Activated CD4-positive, alpha-beta T cell treated with anti-CD3 and anti-CD28 coated beads, Interleukin-2, Interleukin-4, amounts not matched to agents 100 ng/mL and 50 ng/mL, durations not matched to agents 16 hours and 8 hours (primary cell): ENCODE measurements around the gene RASA2.

Experiments used
- DNase-seq: peaks from one replicate; pipeline ENCODE4 v3.0.0-alpha.2; 2020; ENCODE audit warnings: low spot score

RASA2 gene

GRCh38 chr3:141538568-141539240 is 51.9 kb downstream of the RASA2 start:
- no peak for DNase-seq

DNA sequence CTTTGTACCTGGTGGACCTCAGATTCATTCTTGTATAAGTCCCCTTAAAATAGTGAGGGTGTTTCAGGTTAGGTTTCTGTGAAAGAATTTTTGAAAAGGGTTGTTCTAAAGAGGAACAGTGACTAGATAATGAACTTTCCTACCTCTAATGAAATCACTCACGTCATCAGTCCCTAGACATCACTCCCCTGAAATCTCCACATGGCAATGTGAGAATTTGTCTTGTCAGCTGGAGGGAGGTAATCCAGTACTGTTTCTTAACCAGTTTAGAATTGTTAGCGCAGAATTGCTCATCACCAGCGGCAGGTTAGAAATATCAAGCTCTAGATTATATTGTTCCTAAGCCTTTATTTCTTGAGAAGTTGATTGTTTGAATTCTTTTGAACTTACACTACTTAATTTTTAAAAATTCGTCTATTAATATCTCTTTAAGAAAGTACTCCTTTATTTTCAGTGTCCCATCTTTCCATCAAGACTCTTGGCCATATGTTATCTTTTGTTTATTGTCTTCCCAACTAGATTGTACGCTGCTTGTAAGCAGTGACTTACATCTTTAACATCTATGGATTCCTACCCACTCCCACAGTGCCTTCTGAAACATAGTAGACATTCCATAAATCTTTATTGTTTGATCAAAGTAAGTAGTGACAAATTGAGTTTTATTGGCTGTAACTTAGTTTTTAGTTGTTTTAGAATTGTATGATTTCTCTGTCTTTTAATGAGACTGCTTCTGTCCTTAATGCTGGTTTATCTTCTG is 52.8 kb downstream of the RASA2 start:
- DNase-seq, result no peak

DNA sequence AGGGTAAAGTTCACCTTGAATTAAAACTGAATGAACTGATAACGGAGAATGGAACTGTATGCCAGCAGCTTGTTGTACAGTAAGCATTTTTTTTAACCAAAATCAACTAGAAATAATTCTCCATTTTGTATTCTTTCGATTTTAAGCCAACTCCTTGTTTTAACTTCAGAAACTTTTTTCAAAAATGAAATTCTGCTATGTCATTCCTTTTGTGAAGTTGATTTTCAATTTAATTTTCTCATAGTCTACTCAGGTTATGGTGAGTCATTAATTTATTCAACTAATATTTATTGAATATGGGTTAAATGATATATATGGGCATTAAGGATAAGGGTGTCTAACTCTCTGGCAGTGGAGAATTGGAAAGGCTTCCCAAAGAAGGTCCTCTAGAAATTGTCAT is 53.7 kb downstream of the RASA2 start:
- DNase-seq, result no peak

DNA sequence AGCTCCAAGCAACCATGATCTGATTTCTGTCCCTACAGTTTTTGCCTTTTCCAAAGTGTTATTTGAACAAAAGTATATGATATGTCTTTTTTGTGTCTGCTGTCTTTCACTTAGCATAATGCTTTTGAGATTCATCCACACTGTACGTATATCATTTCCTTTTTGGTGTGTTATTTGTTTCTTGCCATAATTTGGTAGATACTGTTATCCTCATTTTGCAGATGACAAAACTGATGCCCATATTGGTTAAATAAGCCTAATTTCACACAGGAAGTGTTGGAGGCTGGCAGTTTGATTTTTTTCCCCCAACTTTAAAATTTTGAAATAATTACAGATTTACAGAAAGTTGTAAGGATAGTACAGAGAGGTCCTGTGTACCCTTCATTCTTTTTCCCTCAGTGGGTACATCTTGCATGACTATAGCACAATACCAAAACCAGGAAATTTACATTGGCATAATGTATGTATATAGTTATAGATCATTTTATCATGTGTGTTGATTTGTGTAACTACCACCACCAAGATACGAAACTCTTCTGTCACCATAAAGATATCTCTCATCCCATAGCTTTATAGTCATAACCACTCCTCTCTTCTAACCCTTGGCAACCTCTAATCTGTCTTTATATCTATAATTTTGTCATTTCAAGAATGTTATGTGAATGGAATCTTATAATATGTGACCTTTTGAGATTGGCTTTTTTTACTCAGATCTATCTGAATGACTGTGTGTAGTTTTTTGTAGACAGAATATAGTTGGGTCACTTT is 55.6 kb downstream of the RASA2 start:
- peak; percentile 80 for DNase-seq

- DNase-seq, result no peak
Observed at GRCh38 chr3:141542989-141543388, 56.2 kb downstream of the RASA2 start.

DNA sequence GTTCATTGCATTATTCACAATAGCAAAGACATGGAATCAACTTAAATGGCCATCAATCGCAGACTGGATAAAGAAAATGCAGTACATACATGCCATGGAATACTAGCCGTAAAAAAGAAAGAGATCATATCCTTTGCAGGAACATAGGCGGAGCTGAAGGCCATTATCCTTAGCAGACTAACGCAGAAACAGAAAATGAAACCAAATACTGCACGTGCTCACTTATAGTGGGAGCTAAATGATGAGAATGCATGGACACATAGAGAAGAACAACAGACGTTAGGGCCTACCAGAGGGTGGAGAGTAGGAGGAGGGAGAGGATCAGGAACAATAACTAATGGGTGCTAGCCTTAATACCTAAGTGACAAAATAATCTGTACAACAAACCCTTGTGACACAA is 57.9 kb downstream of the RASA2 start:
- DNase-seq, result peak; percentile 55

DNA sequence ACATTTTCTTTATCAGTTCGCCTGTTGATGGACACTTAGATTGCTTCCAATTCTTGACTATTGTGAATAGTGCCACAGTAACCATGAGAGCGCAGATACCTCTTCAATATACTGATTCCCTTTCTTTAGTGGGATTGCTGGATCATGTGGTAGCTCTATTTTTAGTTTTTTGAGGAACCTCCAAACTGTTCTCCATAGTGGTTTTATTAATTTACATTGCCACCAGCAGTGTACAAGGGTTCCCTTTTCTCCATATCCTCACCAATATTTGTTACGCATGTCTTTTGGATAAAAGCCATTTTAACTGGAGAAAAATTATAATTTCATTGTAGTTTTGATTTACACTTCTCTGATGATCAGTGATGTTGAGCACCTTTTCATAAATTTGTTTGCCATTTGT is 59.3 kb downstream of the RASA2 start:
- DNase-seq, result no peak

GRCh38 chr3:141546586-141546985 is 59.8 kb downstream of the RASA2 start:
- no peak for DNase-seq

DNA sequence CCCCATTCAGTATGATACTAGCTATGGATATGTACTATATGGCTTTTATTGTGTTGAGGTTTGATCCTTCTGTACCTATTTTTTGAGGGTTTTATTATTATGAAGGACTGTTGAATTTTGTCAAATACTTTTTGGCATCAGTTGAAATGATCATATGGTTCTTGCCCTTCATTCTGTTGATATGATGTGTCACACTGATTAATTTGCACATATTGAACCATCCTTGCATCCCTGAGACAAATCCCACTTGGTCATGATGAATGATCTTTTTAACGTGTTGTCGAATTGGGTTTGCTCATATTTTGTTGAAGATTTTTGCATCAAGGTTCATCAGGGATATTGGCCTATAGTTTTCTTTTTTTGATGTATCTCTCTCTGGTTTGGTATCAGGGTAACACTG is 61.0 kb downstream of the RASA2 start:
- no peak for DNase-seq

- DNase-seq, result no peak
Observed at GRCh38 chr3:141550926-141551665, 64.3 kb downstream of the RASA2 start.

GRCh38 chr3:141552440-141552991 is 65.7 kb downstream of the RASA2 start:
- DNase-seq, result peak; percentile 67

- peak; percentile 88 for DNase-seq
Observed at GRCh38 chr3:141553055-141553454, 66.2 kb downstream of the RASA2 start.

- DNase-seq, result peak; percentile 83
Observed at GRCh38 chr3:141556034-141556433, 69.2 kb downstream of the RASA2 start.

GRCh38 chr3:141557961-141558706 is 71.3 kb downstream of the RASA2 start:
- no peak for DNase-seq

- peak; percentile 67 for DNase-seq
Observed at GRCh38 chr3:141561426-141562034, 74.7 kb downstream of the RASA2 start.

DNA sequence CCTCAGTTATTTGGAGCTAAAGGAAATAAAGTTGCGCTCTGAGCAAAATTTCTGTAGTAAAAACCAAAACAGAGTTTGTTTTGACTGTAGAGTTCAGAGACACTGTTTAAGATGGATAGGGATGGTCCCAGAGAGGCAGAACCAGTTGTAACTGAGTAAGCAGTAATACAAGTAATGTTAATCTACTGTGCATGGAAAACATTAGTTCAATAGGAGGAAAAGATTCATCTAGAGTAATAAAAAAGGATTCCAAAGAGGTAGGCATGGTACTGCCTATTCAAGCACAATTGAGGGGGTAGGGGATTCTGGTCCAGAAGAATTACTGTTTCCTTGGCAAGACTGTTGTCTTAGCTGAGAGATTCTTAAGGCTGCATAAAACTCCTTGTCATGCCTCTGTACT is 77.4 kb downstream of the RASA2 start:
- no peak for DNase-seq

GRCh38 chr3:141570068-141570467 is 83.2 kb downstream of the RASA2 start:
- no peak for DNase-seq

GRCh38 chr3:141575879-141576743 is 89.3 kb downstream of the RASA2 start:
- no peak for DNase-seq

- no peak for DNase-seq
Observed at GRCh38 chr3:141576744-141577052, 89.9 kb downstream of the RASA2 start.
